GM18520 (cell line): Measurements from ENCODE around the gene BCL2L2.

Experiments used
- ATAC-seq: cut with Tn5 transposase; IDR thresholded peaks from one replicate; pipeline ENCODE4 v1.9.1; 2021; ENCODE audit not compliant: unreplicated experiment

Gene BCL2L2

GRCh38 chr14:23355871-23356435, 49.3 kb downstream of the BCL2L2 start:
- ATAC-seq = no peak

GRCh38 chr14:23356662-23357061, 50.0 kb downstream of the BCL2L2 start:
- ATAC-seq = no peak

- no peak for ATAC-seq
Measured at GRCh38 chr14:23357261-23357660, 50.6 kb downstream of the BCL2L2 start.

GRCh38 chr14:23358042-23358441, 51.4 kb downstream of the BCL2L2 start:
- ATAC-seq = no peak

GRCh38 chr14:23358553-23359166, 52.0 kb downstream of the BCL2L2 start:
- no peak for ATAC-seq

- ATAC-seq = no peak
Measured at GRCh38 chr14:23359167-23359626, 52.6 kb downstream of the BCL2L2 start.

GRCh38 chr14:23359722-23360447, 53.3 kb downstream of the BCL2L2 start:
- no peak for ATAC-seq

GRCh38 chr14:23360496-23360895, 53.9 kb downstream of the BCL2L2 start:
- ATAC-seq = no peak

GRCh38 chr14:23361320-23361719, 54.7 kb downstream of the BCL2L2 start:
- ATAC-seq = no peak
